HFF-Myc (cell line): ENCODE data around the gene EYS.

Experiments used
- DNase-seq: peaks from one replicate; pipeline ENCODE4 v3.0.0-alpha.2; 2011; ENCODE audit warnings: low read depth; ENCODE audit errors: extremely low read depth
- H3K4me3 ChIP-seq: replicated peaks from 2 replicates; pipeline ENCODE4 v1.5.1; 2011; ENCODE audit warnings: low read depth, mild to moderate bottlenecking, control low read depth, low read length
- TF ChIP-seq, protein P1 (sequence below): IDR thresholded peaks from 2 replicates; pipeline ENCODE4 v1.5.1; 2012; ENCODE audit warnings: mild to moderate bottlenecking, low read depth, low read length, control low read depth; ENCODE audit errors: missing control alignments

The EYS gene

DNA sequence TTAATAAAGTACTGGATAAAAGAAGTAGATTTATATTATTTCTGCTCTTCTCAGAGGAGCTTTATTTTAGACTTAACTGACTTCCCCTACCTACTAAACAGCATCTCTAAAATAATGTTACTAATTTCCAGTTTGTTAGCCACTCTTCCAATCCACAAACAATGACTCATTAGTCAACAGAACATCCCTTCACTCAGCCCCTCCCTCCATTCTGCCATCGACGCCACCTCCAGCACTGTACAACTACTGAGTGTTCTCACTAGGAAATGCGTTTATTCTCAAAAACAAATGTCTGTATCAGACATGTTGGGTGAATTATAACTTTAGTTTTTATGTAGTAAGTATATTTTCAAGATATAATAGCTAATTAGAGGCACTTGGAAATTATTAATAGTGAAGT, 427.0 kb downstream of the EYS start:
- TF ChIP-seq, protein P1, sequence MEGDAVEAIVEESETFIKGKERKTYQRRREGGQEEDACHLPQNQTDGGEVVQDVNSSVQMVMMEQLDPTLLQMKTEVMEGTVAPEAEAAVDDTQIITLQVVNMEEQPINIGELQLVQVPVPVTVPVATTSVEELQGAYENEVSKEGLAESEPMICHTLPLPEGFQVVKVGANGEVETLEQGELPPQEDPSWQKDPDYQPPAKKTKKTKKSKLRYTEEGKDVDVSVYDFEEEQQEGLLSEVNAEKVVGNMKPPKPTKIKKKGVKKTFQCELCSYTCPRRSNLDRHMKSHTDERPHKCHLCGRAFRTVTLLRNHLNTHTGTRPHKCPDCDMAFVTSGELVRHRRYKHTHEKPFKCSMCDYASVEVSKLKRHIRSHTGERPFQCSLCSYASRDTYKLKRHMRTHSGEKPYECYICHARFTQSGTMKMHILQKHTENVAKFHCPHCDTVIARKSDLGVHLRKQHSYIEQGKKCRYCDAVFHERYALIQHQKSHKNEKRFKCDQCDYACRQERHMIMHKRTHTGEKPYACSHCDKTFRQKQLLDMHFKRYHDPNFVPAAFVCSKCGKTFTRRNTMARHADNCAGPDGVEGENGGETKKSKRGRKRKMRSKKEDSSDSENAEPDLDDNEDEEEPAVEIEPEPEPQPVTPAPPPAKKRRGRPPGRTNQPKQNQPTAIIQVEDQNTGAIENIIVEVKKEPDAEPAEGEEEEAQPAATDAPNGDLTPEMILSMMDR: no peak
- no peak overlapping the region for H3K4me3 ChIP-seq
- no peak for DNase-seq

DNA sequence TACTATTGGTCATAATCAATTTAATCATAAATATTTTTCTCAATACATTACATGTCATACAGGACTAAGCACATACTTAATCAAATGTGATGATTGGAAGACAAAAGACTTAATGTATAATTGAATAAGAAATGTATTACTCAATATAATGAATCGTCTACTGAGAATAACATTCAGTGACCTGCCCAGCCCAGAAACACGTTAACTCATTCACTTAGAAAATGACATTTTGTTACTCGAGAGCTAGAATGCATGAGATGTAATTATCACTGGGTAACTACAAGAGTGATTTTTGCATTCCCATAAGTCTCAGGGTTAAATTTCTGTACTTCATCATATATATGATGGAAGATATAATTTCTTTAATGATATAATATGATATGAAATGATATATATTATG, 444.8 kb downstream of the EYS start:
- no peak for DNase-seq
- TF ChIP-seq, protein P1: no peak
- H3K4me3 ChIP-seq: no peak overlapping the region

DNA sequence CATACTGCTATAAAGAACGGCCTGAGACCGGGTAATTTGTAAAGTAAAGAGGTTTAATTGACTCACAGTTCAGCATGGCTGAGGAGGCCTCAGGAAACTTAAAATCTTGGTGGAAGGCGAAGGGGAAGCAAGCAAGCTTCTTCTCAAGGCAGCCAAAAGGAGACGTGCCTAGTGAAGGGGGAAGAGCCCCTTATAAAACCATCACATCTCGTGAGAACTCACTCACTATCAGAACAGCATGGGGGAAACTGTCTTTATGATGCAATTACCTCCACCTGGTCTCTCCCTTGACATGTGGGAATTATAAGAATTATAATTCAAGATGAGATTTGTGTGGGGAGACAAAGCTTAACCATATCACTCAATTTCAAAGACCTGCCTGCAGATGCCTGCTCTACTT, 447.0 kb downstream of the EYS start:
- H3K4me3 ChIP-seq: no peak overlapping the region
- TF ChIP-seq, protein P1: no peak
- DNase-seq: no peak

DNA sequence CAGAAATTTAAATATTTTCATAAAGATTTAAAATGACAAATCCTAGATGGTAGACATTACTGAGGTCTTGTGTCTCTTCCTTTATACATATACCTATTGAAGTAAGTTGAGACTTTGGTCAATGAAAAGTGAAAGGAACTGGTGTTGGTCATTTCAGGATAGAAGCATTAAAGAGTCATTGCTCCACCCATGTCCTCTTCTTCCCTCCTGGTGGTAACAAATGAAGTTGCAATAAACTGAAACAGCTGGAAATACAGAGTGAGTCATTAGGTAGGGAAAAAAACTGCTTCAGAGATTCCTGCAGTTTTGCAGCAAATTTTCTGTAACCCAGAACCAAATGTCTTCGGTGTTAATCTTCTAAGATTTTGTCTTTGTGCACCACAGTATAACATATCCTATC, 448.0 kb downstream of the EYS start:
- DNase-seq: no peak
- no peak overlapping the region for H3K4me3 ChIP-seq
- TF ChIP-seq, protein P1: no peak

DNA sequence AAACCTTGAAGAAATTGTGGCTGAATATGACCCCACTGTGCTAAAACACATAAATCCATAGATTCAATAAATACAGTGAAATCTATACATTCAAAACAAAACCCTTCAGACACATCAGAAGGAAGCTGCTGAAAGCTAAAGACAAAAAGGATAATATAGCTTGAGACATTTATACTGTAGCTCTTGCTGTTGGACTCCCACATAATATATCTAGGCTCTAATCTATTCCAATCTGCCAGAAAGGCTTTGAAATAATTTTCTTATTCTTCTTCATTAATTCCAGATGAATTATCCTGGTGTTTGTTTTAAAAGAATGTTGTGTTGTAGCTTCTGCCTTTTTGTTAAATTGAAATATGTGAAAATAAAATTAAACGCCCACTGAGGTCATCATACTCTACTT, 454.0 kb downstream of the EYS start:
- DNase-seq: no peak
- TF ChIP-seq, protein P1: no peak
- no peak overlapping the region for H3K4me3 ChIP-seq

DNA sequence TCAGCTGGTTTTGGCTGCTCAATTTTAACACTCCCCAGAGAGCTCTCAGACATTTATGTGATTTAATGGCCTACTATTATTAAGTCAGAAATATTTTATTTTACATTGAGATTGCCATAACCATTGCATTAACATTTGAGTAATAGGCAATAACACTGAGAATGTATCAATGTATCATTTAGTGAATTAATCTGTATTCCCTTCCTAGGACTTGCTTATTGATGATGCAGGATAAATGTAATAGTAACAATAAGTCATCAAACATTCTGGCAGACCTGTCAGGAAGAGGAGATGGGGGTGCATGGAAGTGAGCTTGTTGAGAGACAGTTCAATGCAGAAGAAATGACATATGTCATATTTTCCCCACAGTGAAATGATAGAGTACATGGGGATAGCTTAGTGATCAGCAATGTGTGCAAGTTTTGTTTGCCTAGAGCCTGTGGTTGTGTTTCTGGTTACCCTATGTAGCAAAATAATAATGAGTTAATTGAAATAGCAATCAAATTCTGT, 458.9 kb downstream of the EYS start:
- DNase-seq: no peak
- H3K4me3 ChIP-seq: no peak overlapping the region
- TF ChIP-seq, protein P1: no peak

DNA sequence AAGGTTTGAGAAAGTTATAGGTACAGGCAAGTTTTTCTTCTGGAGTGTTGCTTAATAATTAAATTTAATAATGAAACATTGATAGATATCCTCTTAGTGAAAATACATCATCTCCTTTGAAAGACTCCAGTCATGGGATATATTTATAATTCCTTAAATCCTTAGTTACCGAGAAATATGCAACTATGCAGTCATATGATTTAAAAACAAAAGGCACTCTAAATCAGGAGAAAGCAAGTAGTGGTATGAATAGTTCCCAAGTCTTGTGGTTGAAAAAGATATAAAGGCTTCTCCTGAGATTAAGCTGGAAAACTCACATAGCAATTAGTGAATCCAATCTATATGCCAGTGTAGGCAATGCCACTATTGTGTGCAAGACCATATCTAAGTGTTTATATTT, 475.4 kb downstream of the EYS start:
- H3K4me3 ChIP-seq: no peak overlapping the region
- DNase-seq: no peak
- TF ChIP-seq, protein P1: no peak
